Mucosa of rectum (tissue), 2 donors: Measurements from ENCODE around the gene PCBP3.

Source experiments
- H3K27ac ChIP-seq, 2 donors: one replicate each; pipeline ENCODE4 v1.7.0; 2013; ENCODE audit warnings: inconsistent platforms in 2 of 2, low read depth in 2 of 2, low read length in 2 of 2
- H3K27me3 ChIP-seq, 2 donors: one replicate each; pipeline ENCODE4 v1.7.0; 2013; ENCODE audit warnings: low read length in 2 of 2; ENCODE audit not compliant: control insufficient read depth in 2 of 2, insufficient read depth in 2 of 2
- H3K36me3 ChIP-seq, 2 donors: one replicate each; pipeline ENCODE4 v1.7.0; 2013; ENCODE audit warnings: low read length in 2 of 2; ENCODE audit not compliant: control insufficient read depth in 2 of 2, insufficient read depth in 2 of 2
- H3K4me1 ChIP-seq, 2 donors: one replicate each; pipeline ENCODE4 v1.7.0; 2013; ENCODE audit warnings: low read length in 2 of 2, mild to moderate bottlenecking in 1 of 2; ENCODE audit not compliant: control insufficient read depth in 2 of 2, insufficient read depth in 2 of 2
- H3K4me3 ChIP-seq, 2 donors: one replicate each; pipeline ENCODE4 v1.7.0; 2013; ENCODE audit warnings: low read length in 2 of 2
- H3K9ac ChIP-seq, 2 donors: one replicate each; pipeline ENCODE4 v1.7.0; 2013; ENCODE audit warnings: low read length in 2 of 2, low read depth in 1 of 2, mild to moderate bottlenecking in 1 of 2
- H3K9me3 ChIP-seq, 2 donors: one replicate each; pipeline ENCODE4 v1.7.0; 2013; ENCODE audit warnings: low read length in 2 of 2; ENCODE audit not compliant: control insufficient read depth in 2 of 2
- donor health status: healthy.
- donor health status: Normal muscosa, but diverticular disease.

Gene PCBP3

DNA sequence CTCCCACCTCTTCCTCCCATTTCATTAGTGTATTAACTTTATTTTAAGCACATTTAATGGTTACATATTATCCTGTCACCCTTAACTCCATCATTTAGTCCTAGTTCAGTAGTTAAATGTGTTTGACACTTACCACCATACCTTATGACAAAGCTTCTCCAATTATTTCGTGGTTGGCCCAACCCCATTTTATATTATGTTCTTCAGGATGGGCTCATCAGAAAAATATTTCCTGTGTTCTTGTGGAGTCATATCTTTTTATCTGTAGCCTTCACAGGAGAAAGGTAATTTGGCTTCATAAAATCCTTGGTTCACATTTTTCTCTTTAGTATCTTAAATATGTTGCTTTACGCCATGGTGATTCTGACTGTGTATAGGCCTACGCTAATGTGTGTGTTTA is 195.7 kb downstream of the PCBP3 start:
- H3K9me3 ChIP-seq, result peaks cover 0 to 5% of the 10 kb centered on the region in 2 donors
- H3K4me1 ChIP-seq, result no peaks in the 10 kb centered on the region
- H3K4me3 ChIP-seq, result no peak overlapping the region
- no peaks in the 10 kb centered on the region for H3K27me3 ChIP-seq
- H3K36me3 ChIP-seq, result no peaks in the 10 kb centered on the region
- H3K9ac ChIP-seq, result no peak overlapping the region
- no peak overlapping the region for H3K27ac ChIP-seq

DNA sequence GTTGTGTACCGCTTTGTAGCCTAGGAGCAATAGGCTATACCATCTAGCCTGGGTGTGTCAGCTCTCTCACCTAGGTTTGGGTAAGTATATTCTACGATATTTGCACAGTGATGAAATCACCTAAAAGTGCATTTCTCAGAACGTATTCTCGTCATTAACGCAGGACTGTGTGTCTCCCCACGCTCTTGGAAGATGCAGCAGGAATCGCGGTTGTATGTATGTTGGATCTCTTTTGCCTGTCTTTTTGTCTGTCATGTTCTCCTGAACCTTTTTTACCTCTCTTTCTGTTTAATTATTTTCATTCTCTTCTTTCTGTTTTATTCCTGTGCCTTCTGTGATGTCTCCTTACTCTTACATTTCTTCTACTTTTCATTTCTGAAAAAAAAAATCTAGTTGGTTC is 197.5 kb downstream of the PCBP3 start:
- H3K4me3 ChIP-seq, result no peak overlapping the region
- H3K27me3 ChIP-seq, result no peaks in the 10 kb centered on the region
- peaks cover 0 to 5% of the 10 kb centered on the region in 2 donors for H3K9me3 ChIP-seq
- no peaks in the 10 kb centered on the region for H3K36me3 ChIP-seq
- no peak overlapping the region for H3K9ac ChIP-seq
- no peak overlapping the region for H3K27ac ChIP-seq
- H3K4me1 ChIP-seq, result no peaks in the 10 kb centered on the region

GRCh38 chr21:45843426-45843825 is 199.9 kb downstream of the PCBP3 start:
- Histone ChIP-seq H3K4me1 (no peaks in the 10 kb centered on the region), H3K27me3 (no peaks in the 10 kb centered on the region), H3K27ac (no peak overlapping the region), H3K9ac (no peak overlapping the region), H3K9me3 (peaks cover 0 to 5% of the 10 kb centered on the region in 2 donors), H3K36me3 (no peaks in the 10 kb centered on the region), H3K4me3 (no peak overlapping the region)

GRCh38 chr21:45844181-45844580 is 200.7 kb downstream of the PCBP3 start:
- H3K9me3 ChIP-seq, result peaks cover 0 to 5% of the 10 kb centered on the region in 2 donors
- no peak overlapping the region for H3K27ac ChIP-seq
- no peaks in the 10 kb centered on the region for H3K4me1 ChIP-seq
- H3K36me3 ChIP-seq, result no peaks in the 10 kb centered on the region
- no peaks in the 10 kb centered on the region for H3K27me3 ChIP-seq
- no peak overlapping the region for H3K4me3 ChIP-seq
- no peak overlapping the region for H3K9ac ChIP-seq

DNA sequence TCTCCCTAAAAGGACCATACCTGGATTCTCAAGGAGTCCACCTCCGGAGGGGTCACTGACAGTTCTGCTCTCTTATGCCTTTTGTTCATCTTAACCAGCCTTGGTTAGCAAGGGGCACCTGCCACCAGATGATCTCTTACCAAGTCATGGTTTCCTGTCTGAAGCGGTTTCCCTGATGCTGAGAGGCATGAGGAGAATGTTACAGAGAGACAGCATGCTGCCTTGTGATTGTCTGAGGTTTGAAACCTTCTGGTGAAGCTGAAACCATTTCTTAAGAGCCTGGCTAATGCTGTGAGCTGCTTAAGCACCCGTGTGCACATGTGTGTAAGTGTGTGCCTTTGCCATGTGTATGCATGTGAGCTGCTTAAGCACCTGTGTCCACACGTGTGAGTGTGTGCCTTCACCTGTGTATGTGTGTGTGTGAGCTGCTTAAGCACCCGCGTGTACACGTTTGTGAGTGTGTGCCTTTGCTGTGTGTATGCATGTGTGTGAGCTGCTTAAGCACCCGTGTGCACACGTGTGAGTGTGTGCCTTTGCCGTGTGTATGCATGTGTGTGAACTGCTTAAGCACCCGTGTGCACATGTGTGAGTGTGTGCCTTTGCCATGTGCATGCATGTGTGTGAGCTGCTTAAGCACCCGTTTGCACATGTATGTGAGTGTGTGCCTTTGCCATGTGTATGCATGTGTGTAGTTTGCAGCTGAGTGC is 201.7 kb downstream of the PCBP3 start:
- H3K27ac ChIP-seq, result no peak overlapping the region
- no peaks in the 10 kb centered on the region for H3K36me3 ChIP-seq
- no peaks in the 10 kb centered on the region for H3K4me1 ChIP-seq
- H3K9ac ChIP-seq, result no peak overlapping the region
- no peak overlapping the region for H3K4me3 ChIP-seq
- peaks cover 0 to 5% of the 10 kb centered on the region in 2 donors for H3K9me3 ChIP-seq
- no peaks in the 10 kb centered on the region for H3K27me3 ChIP-seq

DNA sequence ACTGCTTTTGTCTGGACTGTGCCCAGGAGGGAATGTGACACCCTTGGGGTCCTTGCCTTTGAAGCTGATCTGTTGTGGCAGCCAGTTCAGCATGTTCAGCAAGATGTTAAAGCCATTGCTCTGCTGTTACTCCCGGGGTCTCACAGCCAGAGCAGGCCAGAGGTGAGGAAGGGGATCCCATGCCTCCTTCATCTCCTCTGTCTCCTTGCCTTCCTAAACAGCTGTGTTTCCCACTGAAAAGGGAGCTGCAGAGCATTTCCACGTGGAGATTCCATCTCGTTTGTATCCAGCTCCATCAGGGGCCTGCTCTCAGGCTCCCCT is 202.2 kb downstream of the PCBP3 start:
- H3K27me3 ChIP-seq, result no peaks in the 10 kb centered on the region
- no peak overlapping the region for H3K27ac ChIP-seq
- no peaks in the 10 kb centered on the region for H3K4me1 ChIP-seq
- peaks cover 0 to 3% of the 10 kb centered on the region in 2 donors for H3K9me3 ChIP-seq
- no peaks in the 10 kb centered on the region for H3K36me3 ChIP-seq
- no peak overlapping the region for H3K9ac ChIP-seq
- H3K4me3 ChIP-seq, result no peak overlapping the region

- Histone ChIP-seq H3K4me1 (no peaks in the 10 kb centered on the region), H3K27me3 (no peaks in the 10 kb centered on the region), H3K27ac (no peak overlapping the region), H3K9ac (no peak overlapping the region), H3K4me3 (no peak overlapping the region), H3K9me3 (no peaks in the 10 kb centered on the region), H3K36me3 (no peaks in the 10 kb centered on the region)
These were observed 203.0 kb downstream of the PCBP3 start for GRCh38 chr21:45846373-45847160.

DNA sequence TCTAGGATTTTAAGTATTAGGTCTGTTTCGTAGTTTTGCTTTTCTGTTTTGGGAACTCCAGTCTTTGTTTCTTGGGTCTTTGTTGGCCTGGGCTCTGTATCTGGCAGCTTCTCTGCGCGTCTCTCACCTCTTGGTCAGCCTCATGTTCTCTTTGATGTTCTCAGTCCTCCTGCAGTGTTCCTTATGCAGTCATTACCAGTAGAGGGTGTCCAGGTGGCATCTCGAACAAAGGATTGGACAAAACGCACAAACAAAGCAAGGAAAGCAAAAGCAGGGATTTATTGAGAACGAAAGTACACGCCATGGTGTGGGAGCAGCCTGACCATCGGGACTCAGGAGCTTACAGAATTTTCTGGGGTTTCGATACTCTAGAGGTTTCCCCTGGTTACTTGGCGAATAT is 204.3 kb downstream of the PCBP3 start:
- H3K27me3 ChIP-seq, result no peaks in the 10 kb centered on the region
- no peaks in the 10 kb centered on the region for H3K36me3 ChIP-seq
- H3K27ac ChIP-seq, result no peak overlapping the region
- H3K4me3 ChIP-seq, result no peak overlapping the region
- H3K9ac ChIP-seq, result no peak overlapping the region
- no peaks in the 10 kb centered on the region for H3K4me1 ChIP-seq
- H3K9me3 ChIP-seq, result no peaks in the 10 kb centered on the region

DNA sequence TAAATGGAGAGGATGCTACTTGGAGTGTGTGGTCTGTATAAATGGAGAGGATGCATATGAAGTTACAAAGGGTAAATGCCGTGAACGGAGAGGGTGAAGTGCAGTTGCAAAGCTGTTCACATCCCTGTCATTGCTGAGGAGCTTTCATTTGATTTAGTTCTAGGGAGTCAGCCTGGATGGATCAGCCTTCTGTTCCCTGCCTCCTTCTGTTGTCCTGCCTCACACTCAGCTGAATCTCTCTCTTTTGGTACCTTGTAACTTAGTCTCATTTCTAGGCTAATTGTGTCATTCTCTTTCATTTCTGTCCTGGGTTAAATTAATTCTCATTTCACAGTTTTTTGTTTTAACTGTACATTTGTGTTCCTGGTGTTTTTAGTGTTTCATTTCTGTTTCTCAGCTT is 204.8 kb downstream of the PCBP3 start:
- Histone ChIP-seq H3K36me3 (no peaks in the 10 kb centered on the region), H3K9me3 (no peaks in the 10 kb centered on the region), H3K9ac (no peak overlapping the region), H3K4me3 (no peak overlapping the region), H3K27me3 (no peaks in the 10 kb centered on the region), H3K27ac (no peak overlapping the region), H3K4me1 (no peaks in the 10 kb centered on the region)

GRCh38 chr21:45848805-45849204 is 205.3 kb downstream of the PCBP3 start:
- Histone ChIP-seq H3K9ac (no peak overlapping the region), H3K36me3 (no peaks in the 10 kb centered on the region), H3K4me3 (no peak overlapping the region), H3K4me1 (no peaks in the 10 kb centered on the region), H3K27me3 (no peaks in the 10 kb centered on the region), H3K27ac (no peak overlapping the region), H3K9me3 (no peaks in the 10 kb centered on the region)
